SK-N-SH (cell line): Measurements from ENCODE around the gene TP73. TPM values are rescaled to one million over a fixed set of nuclear protein-coding genes. Genes with fewer than 3 reads are reported as not detected.

Experiments used
- CTCF ChIA-PET: fragments of 300-600, 350-600 bp; formaldehyde crosslinking; extraction: SDS; loops from one replicate; lab custom pipeline; 2021; lab: Yijun Ruan, JAX
- POLR2A ChIA-PET: fragments of 350-600 bp; sonication (Branson Sonifier 250); formaldehyde crosslinking; extraction: SDS; loops from one replicate; lab custom pipeline; 2020; ENCODE audit warnings: antibody characterized with exemption, inconsistent platforms; lab: Yijun Ruan, JAX
- DNase-seq: peaks from one replicate; pipeline ENCODE4 v3.0.0; 2012
- H2AFZ ChIP-seq: fragments of 200-600 bp; sonication (generic); 2 replicates; pipeline ENCODE4 v1.8.1; 2016; ENCODE audit warnings: antibody characterized with exemption, mild to moderate bottlenecking, low read depth
- H3F3A ChIP-seq: fragments of 200-600 bp; sonication (generic); replicated peaks from 2 replicates; pipeline ENCODE3; 2016; ENCODE audit warnings: antibody characterized with exemption, mild to moderate bottlenecking; ENCODE audit not compliant: insufficient read depth
- H3K27ac ChIP-seq, 2 experiments: fragments of 200-500 bp in 1 of 2; fragments of 200-600 bp in 1 of 2; sonication (Bioruptor generic) in 1 of 2; sonication (generic), shearing (Covaris generic) in 1 of 2; 2 replicates each; pipeline versions ENCODE4 v1.5.1 to v1.6.1; 2014 to 2016; ENCODE audit warnings: low read depth in 2 of 2, inconsistent platforms in 1 of 2, low read length in 1 of 2, mild to moderate bottlenecking in 1 of 2, mixed read lengths in 1 of 2
- H3K27me3 ChIP-seq: fragments of 200-600 bp; sonication (generic), shearing (Covaris generic); 2 replicates; pipeline ENCODE4 v1.6.1; 2016; ENCODE audit warnings: mixed run types; ENCODE audit not compliant: insufficient read depth
- H3K36me3 ChIP-seq, 2 experiments: fragments of 200-500 bp in 1 of 2; fragments of 200-600 bp in 1 of 2; sonication (Bioruptor generic) in 1 of 2; sonication (generic) in 1 of 2; replicated peaks in 1 of 2; 2 replicates each; pipeline versions ENCODE3 to v1.5.1; 2014 to 2016; ENCODE audit warnings: low read length in 1 of 2, mild to moderate bottlenecking in 1 of 2; ENCODE audit not compliant: insufficient read depth in 2 of 2, control insufficient read depth in 1 of 2
- H3K4me1 ChIP-seq, 2 experiments: fragments of 200-500 bp in 1 of 2; fragments of 200-600 bp in 1 of 2; sonication (Bioruptor generic) in 1 of 2; sonication (generic), shearing (Covaris generic) in 1 of 2; 2 replicates each; pipeline versions ENCODE4 v1.5.1 to v1.6.1; 2014 to 2016; ENCODE audit warnings: low read depth in 1 of 2, low read length in 1 of 2, mixed run types in 1 of 2; ENCODE audit not compliant: insufficient read depth in 2 of 2, control insufficient read depth in 1 of 2
- H3K4me2 ChIP-seq: fragments of 200-600 bp; sonication (generic), shearing (Covaris generic); 2 replicates; pipeline ENCODE4 v1.6.1; 2017; ENCODE audit warnings: mixed run types
- H3K4me3 ChIP-seq, 2 experiments: fragments of 200-500 bp in 1 of 2; fragments of 200-600 bp in 1 of 2; sonication (Bioruptor generic) in 1 of 2; sonication (generic), shearing (Covaris generic) in 1 of 2; 2 replicates each; pipeline versions ENCODE4 v1.5.1 to v1.8.1; 2014 to 2016; ENCODE audit warnings: low read depth in 2 of 2, inconsistent platforms in 1 of 2, low read length in 1 of 2, mild to moderate bottlenecking in 1 of 2, mixed read lengths in 1 of 2, moderate library complexity in 1 of 2
- H3K79me2 ChIP-seq: fragments of 200-600 bp; sonication (generic); 2 replicates; pipeline ENCODE4 v1.8.1; 2017; ENCODE audit warnings: mild to moderate bottlenecking; ENCODE audit not compliant: insufficient read depth
- H3K9ac ChIP-seq: fragments of 200-600 bp; sonication (generic); 2 replicates; pipeline ENCODE4 v1.6.1; 2017; ENCODE audit warnings: mixed run types
- H3K9me2 ChIP-seq: fragments of 200-600 bp; sonication (generic); 2 replicates; pipeline ENCODE4 v1.6.1; 2017; ENCODE audit warnings: mixed run types
- H3K9me3 ChIP-seq: fragments of 200-600 bp; sonication (generic); 2 replicates; pipeline ENCODE4 v1.6.1; 2017; ENCODE audit warnings: mixed run types, mild to moderate bottlenecking, moderate library complexity
- H4K20me1 ChIP-seq: fragments of 200-600 bp; sonication (generic); 2 replicates; pipeline ENCODE4 v1.6.1; 2017; ENCODE audit warnings: mild to moderate bottlenecking, mixed run types; ENCODE audit not compliant: insufficient read depth
- CHD2 ChIP-seq: fragments of 150-350 bp; IDR thresholded peaks from 2 replicates; pipeline ENCODE4 v1.6.1; 2018; ENCODE audit warnings: low read length; ENCODE audit not compliant: partially characterized antibody
- ELF1 ChIP-seq: IDR thresholded peaks from 2 replicates; pipeline ENCODE4 v1.4.0; 2012
- FOSL2 ChIP-seq: IDR thresholded peaks from 2 replicates; pipeline ENCODE4 v1.4.0; 2012; ENCODE audit warnings: low read depth, mild to moderate bottlenecking, moderate library complexity, borderline replicate concordance
- FOXJ3 ChIP-seq: sonication (generic); formaldehyde crosslinking; IDR thresholded peaks from 2 replicates; pipeline ENCODE4 v1.5.1; 2020; ENCODE audit warnings: mild to moderate bottlenecking, missing genetic modification reagents
- GABPA ChIP-seq: IDR thresholded peaks from 2 replicates; pipeline ENCODE4 v1.4.0; 2012; ENCODE audit warnings: low read depth, mild to moderate bottlenecking
- JUND ChIP-seq: IDR thresholded peaks from 2 replicates; pipeline ENCODE4 v1.4.0; 2012
- MXI1 ChIP-seq: IDR thresholded peaks from 2 replicates; pipeline ENCODE4 v1.6.1; 2012; ENCODE audit warnings: mild to moderate bottlenecking, low read depth, low read length, improper control_type of control experiment
- NRF1 ChIP-seq: IDR thresholded peaks from 2 replicates; pipeline ENCODE4 v1.6.1; 2012; ENCODE audit warnings: low read depth, mild to moderate bottlenecking, low read length
- RFX5 ChIP-seq: IDR thresholded peaks from 2 replicates; pipeline ENCODE4 v1.6.1; 2012; ENCODE audit warnings: mild to moderate bottlenecking, improper control_type of control experiment, low read length
- RXRA ChIP-seq: IDR thresholded peaks from 2 replicates; pipeline ENCODE4 v1.4.0; 2012; ENCODE audit warnings: low read depth, mild to moderate bottlenecking, borderline replicate concordance
- SIN3A ChIP-seq: IDR thresholded peaks from 2 replicates; pipeline ENCODE4 v1.6.1; 2012; ENCODE audit warnings: low read depth, mild to moderate bottlenecking, low read length, moderate library complexity, borderline replicate concordance
- TAF1 ChIP-seq: IDR thresholded peaks from 2 replicates; pipeline ENCODE4 v1.6.1; 2012; ENCODE audit warnings: low read depth, mild to moderate bottlenecking, low read length, moderate library complexity, borderline replicate concordance
- TEAD4 ChIP-seq: IDR thresholded peaks from 2 replicates; pipeline ENCODE4 v1.4.0; 2012; ENCODE audit warnings: mild to moderate bottlenecking, borderline replicate concordance; ENCODE audit not compliant: insufficient read depth
- WGBS: methylation state at CpG from one replicate; pipeline ENCODE4 v1.1.6; 2017; ENCODE audit warnings: low lambda C conversion rate; 5-methylcytosine and 5-hydroxymethylcytosine counted together
- polyA plus RNA-seq, 3 experiments: library from polyadenylated mRNA; depleted of rRNA; stranded (reverse); fragments of >200 nt; gene quantifications; 2 replicates each; pipeline ENCODE4 v1.2.3, GENCODE V29; 2012
- TF ChIP-seq, protein P1 (sequence below): fragments of 200-600 bp; sonication (generic); IDR thresholded peaks from 2 replicates; pipeline ENCODE4 v1.6.1; 2017; ENCODE audit warnings: antibody characterized with exemption, mild to moderate bottlenecking, moderate library complexity
- TF ChIP-seq, protein P2 (sequence below): IDR thresholded peaks from 2 replicates; pipeline ENCODE4 v1.4.0; 2012; ENCODE audit warnings: low read depth
- TF ChIP-seq, protein P3 (sequence below): IDR thresholded peaks from 2 replicates; pipeline ENCODE4 v1.6.1; 2012; ENCODE audit warnings: mild to moderate bottlenecking, low read depth, low read length, moderate library complexity
- TF ChIP-seq, protein P4 (sequence below): IDR thresholded peaks from 2 replicates; pipeline ENCODE4 v1.4.0; 2012; ENCODE audit warnings: low read depth, borderline replicate concordance
- TF ChIP-seq, protein P5 (sequence below): fragments of 150-350 bp; IDR thresholded peaks from 2 replicates; pipeline ENCODE4 v1.6.1; 2017; ENCODE audit warnings: antibody characterized with exemption, low read length, low read depth, borderline replicate concordance
- TF ChIP-seq, protein P6 (sequence below): fragments of 150-350 bp; IDR thresholded peaks from 2 replicates; pipeline ENCODE4 v1.6.1; 2016; ENCODE audit warnings: mild to moderate bottlenecking, low read depth, low read length
- TF ChIP-seq, protein P7 (sequence below): IDR thresholded peaks from 2 replicates; pipeline ENCODE4; 2012

The TP73 gene
- polyA plus RNA-seq, 1 of the 3 experiments (the other 2 are of a cell fraction): 0.64 TPM

DNA sequence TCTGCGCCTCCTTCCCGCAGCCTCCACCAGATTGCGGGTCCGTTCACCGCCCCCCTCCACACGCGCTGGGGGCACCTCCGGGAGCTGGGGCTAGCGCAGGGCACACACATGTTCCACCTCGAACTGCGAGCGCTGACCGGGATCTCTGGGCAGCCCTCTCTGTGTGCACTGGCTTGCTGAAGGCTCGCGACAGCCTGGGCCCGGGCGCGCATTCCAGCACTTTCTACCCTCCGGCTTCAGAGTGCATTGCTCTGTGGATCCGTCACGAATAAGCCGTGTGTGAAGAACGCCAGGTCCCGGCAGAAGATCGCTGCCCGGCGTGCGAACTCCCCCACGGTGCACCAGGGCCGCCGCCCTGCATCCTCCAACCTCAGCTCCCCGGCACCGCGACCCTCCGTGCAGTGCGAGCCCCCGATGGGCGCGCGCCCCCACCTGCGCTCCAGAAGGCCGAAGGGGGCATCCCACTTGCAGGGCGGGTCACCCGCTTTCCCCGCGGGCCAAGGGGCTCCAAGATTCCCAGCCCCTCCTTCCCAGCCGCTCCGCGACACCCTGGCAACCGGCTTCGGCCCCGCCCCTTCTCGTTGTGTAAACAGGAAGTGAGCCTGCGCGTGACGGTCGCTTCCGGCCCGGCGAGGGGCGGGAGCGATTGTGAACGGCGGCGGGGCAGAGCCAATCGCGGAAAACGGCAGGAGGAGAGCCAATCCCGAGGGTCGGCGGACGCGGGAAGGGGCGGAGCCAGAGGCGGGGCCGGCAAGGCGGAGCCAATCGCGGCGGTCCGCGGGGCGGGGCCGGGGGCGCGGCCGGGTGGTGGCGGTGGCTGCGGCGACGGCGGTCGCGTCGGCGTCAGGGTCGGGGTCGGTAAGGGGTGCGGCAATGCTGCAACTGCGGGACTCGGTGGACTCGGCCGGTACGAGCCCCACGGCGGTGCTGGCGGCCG lies 27.8 kb upstream of the TP73 start, which contains the start of gene TPRG1L:
Gene TPRG1L (plus strand): TSS at position 816 of the 937 bp plus-strand sequence. CDS start 58 bp downstream, at position 874.
- peaks cover 3% of the 10 kb centered on the region for H3F3A ChIP-seq
- H3K27me3 ChIP-seq: no peaks in the 10 kb centered on the region
- CTCF ChIA-PET: interaction anchor here (0.8 to 6.4 kb wide), 6 partner anchors 9 to 153 kb away, joined by 3 to 78 read pairs (median 6); no protein-coding TSS in a partner anchor
- peak within 1 kb of the TSS; percentile 87; the same call in 1 of the 2 replicates for H2AFZ ChIP-seq
- TF ChIP-seq SIN3A (peak; percentile 46; the same call in 1 of the 2 replicates), TEAD4 (no peak), TAF1 (0 out of 2 replicates have a peak, but pooled peaks have one; percentile 15), CHD2 (peak; percentile 76), RXRA (no peak), MXI1 (peak; percentile 69; the same call in 1 of the 2 replicates), NRF1 (0 out of 2 replicates have a peak, but pooled peaks have one; percentile 37), FOSL2 (no peak), RFX5 (0 out of 2 replicates have a peak, but pooled peaks have one; percentile 29), ELF1 (peak; percentile 72), FOXJ3 (CRISPR knock-in tag) (peak; percentile 60; the same call in 1 of the 2 replicates), GABPA (peak; percentile 90), JUND (no peak)
- TF ChIP-seq, protein P1, sequence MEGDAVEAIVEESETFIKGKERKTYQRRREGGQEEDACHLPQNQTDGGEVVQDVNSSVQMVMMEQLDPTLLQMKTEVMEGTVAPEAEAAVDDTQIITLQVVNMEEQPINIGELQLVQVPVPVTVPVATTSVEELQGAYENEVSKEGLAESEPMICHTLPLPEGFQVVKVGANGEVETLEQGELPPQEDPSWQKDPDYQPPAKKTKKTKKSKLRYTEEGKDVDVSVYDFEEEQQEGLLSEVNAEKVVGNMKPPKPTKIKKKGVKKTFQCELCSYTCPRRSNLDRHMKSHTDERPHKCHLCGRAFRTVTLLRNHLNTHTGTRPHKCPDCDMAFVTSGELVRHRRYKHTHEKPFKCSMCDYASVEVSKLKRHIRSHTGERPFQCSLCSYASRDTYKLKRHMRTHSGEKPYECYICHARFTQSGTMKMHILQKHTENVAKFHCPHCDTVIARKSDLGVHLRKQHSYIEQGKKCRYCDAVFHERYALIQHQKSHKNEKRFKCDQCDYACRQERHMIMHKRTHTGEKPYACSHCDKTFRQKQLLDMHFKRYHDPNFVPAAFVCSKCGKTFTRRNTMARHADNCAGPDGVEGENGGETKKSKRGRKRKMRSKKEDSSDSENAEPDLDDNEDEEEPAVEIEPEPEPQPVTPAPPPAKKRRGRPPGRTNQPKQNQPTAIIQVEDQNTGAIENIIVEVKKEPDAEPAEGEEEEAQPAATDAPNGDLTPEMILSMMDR: no peak
- TF ChIP-seq, protein P2, sequence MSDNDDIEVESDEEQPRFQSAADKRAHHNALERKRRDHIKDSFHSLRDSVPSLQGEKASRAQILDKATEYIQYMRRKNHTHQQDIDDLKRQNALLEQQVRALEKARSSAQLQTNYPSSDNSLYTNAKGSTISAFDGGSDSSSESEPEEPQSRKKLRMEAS: peak; percentile 71; the same call in 1 of the 2 replicates
- TF ChIP-seq, protein P3, sequence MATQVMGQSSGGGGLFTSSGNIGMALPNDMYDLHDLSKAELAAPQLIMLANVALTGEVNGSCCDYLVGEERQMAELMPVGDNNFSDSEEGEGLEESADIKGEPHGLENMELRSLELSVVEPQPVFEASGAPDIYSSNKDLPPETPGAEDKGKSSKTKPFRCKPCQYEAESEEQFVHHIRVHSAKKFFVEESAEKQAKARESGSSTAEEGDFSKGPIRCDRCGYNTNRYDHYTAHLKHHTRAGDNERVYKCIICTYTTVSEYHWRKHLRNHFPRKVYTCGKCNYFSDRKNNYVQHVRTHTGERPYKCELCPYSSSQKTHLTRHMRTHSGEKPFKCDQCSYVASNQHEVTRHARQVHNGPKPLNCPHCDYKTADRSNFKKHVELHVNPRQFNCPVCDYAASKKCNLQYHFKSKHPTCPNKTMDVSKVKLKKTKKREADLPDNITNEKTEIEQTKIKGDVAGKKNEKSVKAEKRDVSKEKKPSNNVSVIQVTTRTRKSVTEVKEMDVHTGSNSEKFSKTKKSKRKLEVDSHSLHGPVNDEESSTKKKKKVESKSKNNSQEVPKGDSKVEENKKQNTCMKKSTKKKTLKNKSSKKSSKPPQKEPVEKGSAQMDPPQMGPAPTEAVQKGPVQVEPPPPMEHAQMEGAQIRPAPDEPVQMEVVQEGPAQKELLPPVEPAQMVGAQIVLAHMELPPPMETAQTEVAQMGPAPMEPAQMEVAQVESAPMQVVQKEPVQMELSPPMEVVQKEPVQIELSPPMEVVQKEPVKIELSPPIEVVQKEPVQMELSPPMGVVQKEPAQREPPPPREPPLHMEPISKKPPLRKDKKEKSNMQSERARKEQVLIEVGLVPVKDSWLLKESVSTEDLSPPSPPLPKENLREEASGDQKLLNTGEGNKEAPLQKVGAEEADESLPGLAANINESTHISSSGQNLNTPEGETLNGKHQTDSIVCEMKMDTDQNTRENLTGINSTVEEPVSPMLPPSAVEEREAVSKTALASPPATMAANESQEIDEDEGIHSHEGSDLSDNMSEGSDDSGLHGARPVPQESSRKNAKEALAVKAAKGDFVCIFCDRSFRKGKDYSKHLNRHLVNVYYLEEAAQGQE: no peak
- TF ChIP-seq, protein P4, sequence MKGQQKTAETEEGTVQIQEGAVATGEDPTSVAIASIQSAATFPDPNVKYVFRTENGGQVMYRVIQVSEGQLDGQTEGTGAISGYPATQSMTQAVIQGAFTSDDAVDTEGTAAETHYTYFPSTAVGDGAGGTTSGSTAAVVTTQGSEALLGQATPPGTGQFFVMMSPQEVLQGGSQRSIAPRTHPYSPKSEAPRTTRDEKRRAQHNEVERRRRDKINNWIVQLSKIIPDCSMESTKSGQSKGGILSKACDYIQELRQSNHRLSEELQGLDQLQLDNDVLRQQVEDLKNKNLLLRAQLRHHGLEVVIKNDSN: peak; percentile 80
- TF ChIP-seq, protein P5, sequence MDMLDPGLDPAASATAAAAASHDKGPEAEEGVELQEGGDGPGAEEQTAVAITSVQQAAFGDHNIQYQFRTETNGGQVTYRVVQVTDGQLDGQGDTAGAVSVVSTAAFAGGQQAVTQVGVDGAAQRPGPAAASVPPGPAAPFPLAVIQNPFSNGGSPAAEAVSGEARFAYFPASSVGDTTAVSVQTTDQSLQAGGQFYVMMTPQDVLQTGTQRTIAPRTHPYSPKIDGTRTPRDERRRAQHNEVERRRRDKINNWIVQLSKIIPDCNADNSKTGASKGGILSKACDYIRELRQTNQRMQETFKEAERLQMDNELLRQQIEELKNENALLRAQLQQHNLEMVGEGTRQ: peak; percentile 57
- TF ChIP-seq, protein P6, sequence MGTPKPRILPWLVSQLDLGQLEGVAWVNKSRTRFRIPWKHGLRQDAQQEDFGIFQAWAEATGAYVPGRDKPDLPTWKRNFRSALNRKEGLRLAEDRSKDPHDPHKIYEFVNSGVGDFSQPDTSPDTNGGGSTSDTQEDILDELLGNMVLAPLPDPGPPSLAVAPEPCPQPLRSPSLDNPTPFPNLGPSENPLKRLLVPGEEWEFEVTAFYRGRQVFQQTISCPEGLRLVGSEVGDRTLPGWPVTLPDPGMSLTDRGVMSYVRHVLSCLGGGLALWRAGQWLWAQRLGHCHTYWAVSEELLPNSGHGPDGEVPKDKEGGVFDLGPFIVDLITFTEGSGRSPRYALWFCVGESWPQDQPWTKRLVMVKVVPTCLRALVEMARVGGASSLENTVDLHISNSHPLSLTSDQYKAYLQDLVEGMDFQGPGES: peak; percentile 65
- TF ChIP-seq, protein P7, sequence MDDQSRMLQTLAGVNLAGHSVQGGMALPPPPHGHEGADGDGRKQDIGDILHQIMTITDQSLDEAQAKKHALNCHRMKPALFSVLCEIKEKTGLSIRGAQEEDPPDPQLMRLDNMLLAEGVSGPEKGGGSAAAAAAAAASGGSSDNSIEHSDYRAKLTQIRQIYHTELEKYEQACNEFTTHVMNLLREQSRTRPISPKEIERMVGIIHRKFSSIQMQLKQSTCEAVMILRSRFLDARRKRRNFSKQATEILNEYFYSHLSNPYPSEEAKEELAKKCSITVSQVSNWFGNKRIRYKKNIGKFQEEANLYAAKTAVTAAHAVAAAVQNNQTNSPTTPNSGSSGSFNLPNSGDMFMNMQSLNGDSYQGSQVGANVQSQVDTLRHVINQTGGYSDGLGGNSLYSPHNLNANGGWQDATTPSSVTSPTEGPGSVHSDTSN: peak; percentile 96
- TF ChIP-seq, all 33 proteins: peak for 14
- peaks cover 16% of the 10 kb centered on the region for H3K79me2 ChIP-seq
- no peaks in the 10 kb centered on the region for H4K20me1 ChIP-seq
- H3K9me2 ChIP-seq: no peaks in the 10 kb centered on the region
- H3K9me3 ChIP-seq: no peaks in the 10 kb centered on the region
- H3K27ac ChIP-seq: peak within 1 kb of the TSS; percentile 20 to 77; a peak in 3 of 4 replicates
- H3K9ac ChIP-seq: peak within 1 kb of the TSS; percentile 67
- WGBS: 1% methylated on average over 45 of the region's 108 CpGs
- H3K4me3 ChIP-seq: peak within 1 kb of the TSS; percentile 84 to 93
- H3K36me3 ChIP-seq: peaks cover 9 to 22% of the 10 kb centered on the region in 2 experiments
- POLR2A ChIA-PET: no interaction called here
- H3K4me2 ChIP-seq: peak within 1 kb of the TSS; percentile 90
- DNase-seq: peak; percentile 99
- peaks cover 0 to 40% of the 10 kb centered on the region in 2 experiments; a peak in 2 of 4 replicates for H3K4me1 ChIP-seq
